GM13976 (cell line): ENCODE measurements around the gene TLK2.
A peak's percentile ranks its signal among the peaks of the same experiment; 100 is the strongest.
"Not testable (repeated sequence)": the region's sequence is repeated elsewhere in the genome, so short reads cannot be mapped to it uniquely, and the experiment has no call there.

Experiments
- DNase-seq: peaks from one replicate; pipeline ENCODE4 v3.0.0; 2012; ENCODE audit warnings: low spot score
- CTCF ChIP-seq: IDR thresholded peaks from 2 replicates; pipeline ENCODE4 v1.5.1; 2012; ENCODE audit warnings: borderline replicate concordance, mild to moderate bottlenecking; ENCODE audit not compliant: insufficient read depth; ENCODE audit errors: extremely low read depth, missing control alignments, control extremely low read depth
- in situ Hi-C: fragments of 300-500 bp; cut with MboI; formaldehyde crosslinking; loops from one replicate; pipeline ENCODE4 v1.12.0; 2022; ENCODE audit warnings: low sequenced_read_pairs, mixed read lengths, inconsistent platforms; ENCODE audit not compliant: unreplicated experiment

Gene TLK2

GRCh38 chr17:62478424-62478879, at the start of gene TLK2:
TSS of gene TLK2 (plus strand) at chr17:62478825. CDS start at chr17:62481126, 2,301 bp downstream.
- in situ Hi-C loops = no loop called here
- peak; percentile 93 for DNase-seq
- TF ChIP-seq CTCF = no peak

GRCh38 chr17:62435251-62435650, 43.4 kb upstream of the TLK2 start:
- in situ Hi-C loops, DNase-seq: not testable (repeated sequence)

DNA sequence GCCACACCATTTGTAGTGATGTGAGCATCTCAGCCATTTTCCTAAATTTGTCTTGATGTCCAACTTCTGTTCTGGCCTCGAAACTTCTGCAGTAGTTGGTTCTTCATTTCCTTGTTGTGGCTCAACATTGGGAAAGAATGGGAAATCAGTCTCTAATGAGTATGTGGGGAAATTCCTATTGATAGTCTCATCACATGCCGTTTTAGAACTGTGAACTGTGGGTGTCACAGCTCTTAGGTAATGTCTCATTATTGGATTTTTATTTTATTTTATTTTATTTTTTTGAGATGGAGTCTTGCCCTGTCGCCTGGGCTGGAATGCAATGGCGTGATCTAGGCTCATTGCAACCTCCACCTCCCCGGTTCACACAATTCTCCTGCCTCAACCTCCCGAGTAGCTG, 37.4 kb upstream of the TLK2 start:
- DNase-seq, in situ Hi-C loops: not testable (repeated sequence)

DNA sequence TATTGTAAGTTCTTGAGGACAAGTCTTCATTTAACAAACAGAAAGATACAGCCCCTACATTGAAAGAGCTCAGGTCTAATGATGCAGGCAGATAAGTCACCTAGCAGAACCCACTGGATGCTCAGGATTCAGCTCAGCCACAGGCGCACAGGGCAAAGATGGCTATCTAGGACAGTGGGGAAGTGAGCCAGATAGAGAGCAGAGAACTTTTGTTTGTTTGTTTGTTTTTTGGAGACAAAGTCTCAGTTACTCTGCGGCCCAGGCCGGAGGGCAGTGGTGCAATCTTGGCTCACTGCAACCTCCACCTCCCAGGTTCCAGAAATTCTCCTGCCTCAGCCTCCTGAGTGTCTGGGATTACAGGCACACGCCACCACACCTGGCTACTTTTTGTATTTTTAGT, 34.6 kb upstream of the TLK2 start:
- in situ Hi-C loops = no loop called here
- no peak for DNase-seq
- no peak for TF ChIP-seq CTCF

DNA sequence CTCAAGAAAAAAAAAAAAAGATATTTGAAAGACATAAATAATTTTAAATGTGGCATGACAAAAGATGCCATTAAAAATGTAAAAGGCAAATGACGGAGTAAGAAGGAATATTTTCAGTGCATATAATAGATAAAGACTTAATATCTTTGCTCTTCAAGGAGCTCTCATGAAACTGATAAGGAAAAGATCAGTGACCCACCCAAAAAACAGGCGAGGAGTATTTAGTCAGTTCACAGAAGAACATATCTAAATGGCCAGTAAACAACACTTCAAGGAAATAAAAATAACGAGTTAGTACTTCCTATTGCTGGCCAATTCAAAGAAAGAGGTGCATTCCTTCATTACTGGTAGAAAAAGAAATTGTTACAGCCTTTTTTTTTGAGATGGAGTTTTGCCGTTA, 32.8 kb upstream of the TLK2 start:
- not testable (repeated sequence) for DNase-seq

DNA sequence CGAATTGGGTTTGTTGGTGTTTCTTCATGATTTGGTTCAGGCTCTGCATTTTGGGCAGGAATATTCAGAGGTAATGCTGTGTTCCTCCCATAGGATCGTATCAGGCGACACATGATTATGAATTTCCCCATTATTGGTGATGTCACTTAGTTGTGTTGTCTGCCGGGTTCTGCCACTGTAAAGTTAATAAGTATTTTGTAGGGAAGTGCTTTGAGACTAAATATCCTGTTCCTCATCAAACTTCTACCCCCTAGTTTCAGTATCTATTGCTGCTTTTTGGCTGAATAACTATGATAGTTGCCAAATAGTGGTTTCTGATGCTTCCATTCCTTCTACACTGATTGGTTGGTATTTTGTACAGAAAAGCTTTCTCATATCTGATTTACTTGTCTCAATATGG, 26.4 kb upstream of the TLK2 start:
- DNase-seq, in situ Hi-C loops: not testable (repeated sequence)

More for the DNA sequence above, 32.8 kb upstream of the TLK2 start:
- in situ Hi-C loops = not testable (repeated sequence)

- DNase-seq, in situ Hi-C loops: not testable (repeated sequence)
Measured at GRCh38 chr17:62453041-62453440, 25.6 kb upstream of the TLK2 start.

- DNase-seq, in situ Hi-C loops: not testable (repeated sequence)
Measured at GRCh38 chr17:62453656-62454055, 25.0 kb upstream of the TLK2 start.

DNA sequence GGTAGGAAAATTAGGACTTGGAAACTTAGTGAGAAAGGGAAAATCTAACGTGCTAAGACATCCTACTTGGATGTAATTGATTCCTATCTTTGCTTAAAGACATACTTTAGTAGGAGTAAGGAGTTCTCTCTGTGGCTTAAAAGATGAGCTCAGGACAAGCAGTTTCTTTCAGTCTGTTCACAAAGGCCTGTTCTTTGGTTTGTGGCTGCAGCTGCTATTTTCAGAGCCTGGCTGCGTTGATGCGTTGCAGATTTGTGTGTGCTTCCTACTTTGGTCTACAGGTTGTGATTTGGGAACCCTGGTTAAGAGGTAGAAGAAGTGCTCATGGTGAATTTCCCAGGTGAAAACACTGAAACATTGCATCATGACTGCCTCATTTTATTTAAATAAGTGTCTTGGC, 24.5 kb upstream of the TLK2 start:
- DNase-seq, in situ Hi-C loops: not testable (repeated sequence)

GRCh38 chr17:62456016-62456415, 22.6 kb upstream of the TLK2 start:
- in situ Hi-C loops = no loop called here
- no peak for TF ChIP-seq CTCF
- no peak for DNase-seq

DNA sequence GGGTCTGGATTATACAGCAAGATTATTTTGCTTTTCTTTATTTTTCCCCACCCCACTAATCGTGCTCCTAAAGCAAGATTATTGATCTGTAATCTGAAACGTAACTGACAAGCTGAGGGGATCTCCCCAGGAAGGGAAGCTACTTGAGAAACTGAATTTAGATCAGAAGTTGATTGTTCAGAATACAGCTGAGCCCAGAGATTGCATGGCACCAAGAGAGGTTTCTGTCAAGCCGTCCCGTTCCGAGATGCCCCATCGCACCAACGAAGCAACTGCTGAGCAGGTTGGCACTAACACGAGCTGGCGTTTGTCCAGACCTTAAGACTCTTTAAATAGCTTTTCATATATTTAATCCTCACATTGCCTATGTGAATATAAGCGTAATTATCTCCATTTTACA, 20.1 kb upstream of the TLK2 start:
- in situ Hi-C loops, DNase-seq: not testable (repeated sequence)

DNA sequence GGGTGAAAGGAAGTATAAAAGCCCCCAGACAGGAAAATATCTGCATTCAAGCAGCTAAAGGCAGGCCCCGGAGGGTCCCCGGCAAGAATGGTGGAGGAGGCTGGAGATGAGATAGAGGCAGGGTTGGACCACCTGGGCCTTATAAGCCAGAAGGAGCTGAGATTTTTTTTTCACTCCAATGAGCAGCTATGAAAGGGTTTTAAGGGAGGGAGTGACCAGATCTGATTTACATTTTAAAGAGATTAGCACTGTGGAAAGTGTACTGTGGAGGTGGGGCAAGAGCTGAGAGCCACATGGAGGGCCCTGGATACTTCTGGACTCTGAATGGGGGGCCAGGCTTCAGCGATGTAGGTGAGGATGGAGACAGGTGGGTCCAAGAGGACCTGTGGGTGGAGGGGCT, 14.2 kb upstream of the TLK2 start:
- in situ Hi-C loops, DNase-seq: not testable (repeated sequence)

GRCh38 chr17:62465271-62465670, 13.4 kb upstream of the TLK2 start:
- in situ Hi-C loops, DNase-seq: not testable (repeated sequence)

DNA sequence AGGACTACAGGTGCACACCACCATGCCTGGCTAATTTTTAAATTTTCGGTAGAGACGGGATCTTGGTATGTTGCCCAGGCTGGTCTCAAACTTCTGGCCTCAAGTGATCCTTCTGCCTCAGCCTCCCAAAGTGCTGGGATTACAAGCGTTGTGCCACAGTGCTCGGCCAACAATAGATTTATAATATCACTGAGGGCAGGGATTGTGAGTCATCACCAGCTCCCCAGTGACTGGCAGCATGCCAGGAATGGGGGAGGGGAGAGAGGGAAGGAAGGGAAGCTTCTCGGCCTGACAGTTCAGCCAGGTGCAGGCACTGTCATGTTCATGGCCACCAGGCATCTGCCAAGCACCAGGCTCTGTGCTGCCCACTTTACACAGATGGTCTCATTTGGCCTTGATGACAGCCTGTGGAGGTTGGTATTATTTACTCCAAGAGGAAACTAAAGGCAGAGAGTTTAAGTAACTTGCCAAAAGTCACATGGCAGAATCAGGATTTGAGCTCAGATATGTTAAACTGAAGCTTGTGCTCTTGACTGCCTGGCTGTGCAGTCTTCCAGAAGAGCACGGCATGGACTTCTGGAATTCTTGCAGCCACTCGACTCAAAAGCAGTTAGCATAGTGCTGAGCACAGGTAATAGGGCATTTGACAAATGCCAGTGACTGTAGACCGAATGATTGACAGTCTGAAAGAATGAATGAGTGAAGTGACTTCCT, 7.8 kb upstream of the TLK2 start:
- in situ Hi-C loops, DNase-seq: not testable (repeated sequence)

DNA sequence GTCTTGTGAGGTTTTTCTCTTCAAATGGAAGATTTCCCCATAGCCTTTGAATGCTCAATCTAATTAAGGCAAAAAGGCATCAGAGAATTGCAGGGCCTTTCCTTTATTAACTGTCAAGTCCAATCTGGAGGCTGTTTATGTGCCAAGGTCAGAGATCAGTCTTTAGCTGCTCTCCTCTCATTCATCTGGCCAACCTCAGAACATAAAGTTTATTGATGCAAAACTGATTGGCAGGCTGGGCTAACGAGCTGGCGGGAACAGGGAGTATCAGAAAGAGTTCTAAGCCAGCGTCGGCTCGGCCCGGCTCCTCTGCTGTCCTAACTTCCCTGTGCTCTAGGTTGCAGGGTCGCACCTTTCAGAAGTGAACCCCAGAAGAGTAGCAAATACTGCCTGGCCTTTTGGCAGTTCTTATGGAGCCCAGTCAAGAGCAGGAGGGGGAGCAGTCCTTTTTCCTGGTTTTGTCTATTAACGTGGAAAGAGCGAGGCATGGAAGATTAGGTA, 7.2 kb upstream of the TLK2 start:
- in situ Hi-C loops, DNase-seq: not testable (repeated sequence)
